Naive thymus-derived CD4-positive, alpha-beta T cell (primary cell): ENCODE results near the gene SCAF1. TPM values are rescaled to one million over a fixed set of nuclear protein-coding genes. Genes with fewer than 3 reads are reported as not detected.
A peak's percentile ranks its signal among the peaks of the same experiment; 100 is the strongest.

Experiments used
- ATAC-seq: fragments of 150-1000 bp; cut with Tn5 transposase; 2 replicates; pipeline ENCODE4 v1.10.0; 2021; ENCODE audit warnings: mild to moderate bottlenecking, moderate library complexity
- CTCF ChIA-PET: fragments of 350-600 bp; sonication (Branson Sonifier 250); formaldehyde crosslinking; loops from one replicate; lab custom pipeline; 2021; ENCODE audit warnings: antibody characterized with exemption; lab: Charles Lee
- POLR2A ChIA-PET: fragments of 350-600 bp; sonication (Branson Sonifier 250); formaldehyde crosslinking; loops from one replicate; lab custom pipeline; 2021; ENCODE audit warnings: antibody characterized with exemption, inconsistent platforms; lab: Charles Lee
- DNase-seq, 9 donors: peaks; one replicate each; pipeline versions ENCODE4 v3.0.0 to v3.0.0-alpha.2; 2020 to 2022; ENCODE audit warnings: mixed read lengths in 1 of 9
- H3K27ac ChIP-seq: one replicate; pipeline ENCODE4 v1.7.0; 2013; ENCODE audit warnings: mild to moderate bottlenecking, low read depth, low read length, moderate library complexity
- H3K27me3 ChIP-seq, 2 donors: one replicate each; pipeline ENCODE4 v1.7.0; 2013; ENCODE audit warnings: low read length in 2 of 2, mild to moderate bottlenecking in 2 of 2, moderate library complexity in 2 of 2; ENCODE audit not compliant: control insufficient read depth in 2 of 2, insufficient read depth in 2 of 2
- H3K36me3 ChIP-seq, 3 experiments: 1 replicate in 2 of 3; 2 replicates in 1 of 3; pipeline ENCODE4 v1.7.0; 2013; ENCODE audit warnings: low read length in 3 of 3, mild to moderate bottlenecking in 3 of 3, moderate library complexity in 1 of 3; ENCODE audit not compliant: insufficient read depth in 3 of 3, control insufficient read depth in 2 of 3
- H3K4me1 ChIP-seq, 2 donors: one replicate each; pipeline ENCODE4 v1.7.0; 2013; ENCODE audit warnings: low read length in 2 of 2, mild to moderate bottlenecking in 2 of 2, moderate library complexity in 1 of 2; ENCODE audit not compliant: control insufficient read depth in 2 of 2, insufficient read depth in 2 of 2
- H3K4me3 ChIP-seq: 2 replicates; pipeline ENCODE4 v1.7.0; 2013; ENCODE audit warnings: mild to moderate bottlenecking, low read length
- H3K9me3 ChIP-seq, 3 experiments: 1 replicate in 2 of 3; 2 replicates in 1 of 3; pipeline ENCODE4 v1.7.0; 2013; ENCODE audit warnings: low read length in 3 of 3; ENCODE audit not compliant: control insufficient read depth in 2 of 3
- H3K27ac Mint-ChIP-seq, 9 donors: one replicate each; pipeline ENCODE4 v1.8.0; 2020 to 2022; ENCODE audit warnings: mixed read lengths in 9 of 9, mild to moderate bottlenecking in 8 of 9, moderate library complexity in 5 of 9, inconsistent platforms in 2 of 9
- H3K27me3 Mint-ChIP-seq, 5 donors: one replicate each; pipeline ENCODE4 v1.8.0; 2021 to 2022; ENCODE audit warnings: mixed read lengths in 5 of 5, mild to moderate bottlenecking in 1 of 5
- H3K36me3 Mint-ChIP-seq, 5 donors: one replicate each; pipeline ENCODE4 v1.8.0; 2020 to 2022; ENCODE audit warnings: mixed read lengths in 5 of 5, mild to moderate bottlenecking in 3 of 5, inconsistent platforms in 1 of 5
- H3K4me1 Mint-ChIP-seq, 7 donors: one replicate each; pipeline ENCODE4 v1.8.0; 2020 to 2022; ENCODE audit warnings: mixed read lengths in 7 of 7, mild to moderate bottlenecking in 3 of 7, inconsistent platforms in 1 of 7
- H3K4me3 Mint-ChIP-seq, 10 donors: one replicate each; pipeline ENCODE4 v1.8.0; 2020 to 2022; ENCODE audit warnings: mild to moderate bottlenecking in 10 of 10, mixed read lengths in 10 of 10, moderate library complexity in 6 of 10, inconsistent platforms in 2 of 10
- H3K9me3 Mint-ChIP-seq, 11 donors: one replicate each; pipeline ENCODE4 v1.8.0; 2020 to 2022; ENCODE audit warnings: mixed read lengths in 11 of 11, mild to moderate bottlenecking in 4 of 11, inconsistent platforms in 1 of 11, moderate library complexity in 1 of 11
- intact Hi-C, 2 donors: fragments of 100-400 bp; cut with micrococcal nuclease; formaldehyde crosslinking; loops; one replicate each; pipeline ENCODE4 v1.15.1; 2023
- polyA plus RNA-seq, 2 donors: library from polyadenylated mRNA; unstranded; fragments of 300-500 nt; fragmentation: Illumina TruSeq; gene quantifications; one replicate each; pipeline ENCODE4 v1.2.3, GENCODE V29; 2021
- total RNA-seq, 6 experiments: library from RNA in 5 of 6; stranded (reverse) in 5 of 6; gene quantifications; 1 replicate in 5 of 6; 2 replicates in 1 of 6; pipeline ENCODE4 v1.2.3 and lab custom pipeline; 2021 to 2026

The SCAF1 gene
- total and polyA plus RNA-seq, 7 experiments from 2014 or later = 1.4 to 74.9 (median 42.0) TPM

- peak overlapping the region; percentile 86 for H3K4me3 ChIP-seq
- no peak for DNase-seq
Measured at GRCh38 chr19:49676136-49676783, 34.3 kb downstream of the SCAF1 start.

GRCh38 chr19:49676784-49677230, 34.8 kb downstream of the SCAF1 start:
- peaks cover 17 to 50% (median 43%) of the 10 kb centered on the region in 7 donors for H3K4me1 Mint-ChIP-seq
- peak overlapping the region; percentile 95 for H3K27ac ChIP-seq
- ChIA-PET POLR2A (interaction anchor here (0.5 to 8.5 kb wide), 23 partner anchors 9 to 233 kb away, joined by 3 to 91 read pairs (median 4); partner anchors contain the start of genes BCL2L12, FLT3LG, IRF3 and NOSIP), CTCF (interaction anchor here (0.7 to 2.7 kb wide), 9 partner anchors 9 to 285 kb away, joined by 3 to 13 read pairs (median 3); no protein-coding TSS in a partner anchor)
- intact Hi-C loops = loop anchor here (1.0 to 10.0 kb wide), 18 partner anchors 12 to 1042 kb away; partner anchors contain the start of genes ALDH16A1 (in 2 of the 2), BCL2L12 (in 2 of the 2), DBP (in 2 of the 2) and IRF3 (in 2 of the 2)
- H3K4me1 ChIP-seq = peaks cover 18 to 23% of the 10 kb centered on the region in 2 donors
- peak overlapping the region; percentile 93 to 100 (median 99) for H3K27ac Mint-ChIP-seq
- ATAC-seq = peak; percentile 87
- H3K36me3 ChIP-seq = peaks cover 2 to 12% (median 3%) of the 10 kb centered on the region in 3 experiments
- H3K4me3 ChIP-seq = peak overlapping the region; percentile 86
- no peaks in the 10 kb centered on the region for H3K27me3 ChIP-seq
- no peaks in the 10 kb centered on the region for H3K9me3 ChIP-seq
- no peaks in the 10 kb centered on the region for H3K27me3 Mint-ChIP-seq
- peak overlapping the region; percentile 91 to 100 (median 98) for H3K4me3 Mint-ChIP-seq
- peak; percentile 84 to 99 (median 97) for DNase-seq
- peaks cover 0 to 3% (median 0%) of the 10 kb centered on the region in 5 donors for H3K36me3 Mint-ChIP-seq
- no peaks in the 10 kb centered on the region for H3K9me3 Mint-ChIP-seq

More at GRCh38 chr19:49676136-49676783, 34.3 kb downstream of the SCAF1 start:
- peak overlapping the region; percentile 91 to 100 (median 98) for H3K4me3 Mint-ChIP-seq
- H3K36me3 Mint-ChIP-seq = peaks cover 0 to 3% (median 0%) of the 10 kb centered on the region in 5 donors
- H3K27ac Mint-ChIP-seq = peak overlapping the region; percentile 93 to 100 (median 99)
- peak; percentile 28 for ATAC-seq
- peaks cover 18 to 23% of the 10 kb centered on the region in 2 donors for H3K4me1 ChIP-seq
- H3K36me3 ChIP-seq = peaks cover 0 to 8% (median 3%) of the 10 kb centered on the region in 3 experiments
- no peaks in the 10 kb centered on the region for H3K27me3 Mint-ChIP-seq
- ChIA-PET CTCF (interaction anchor here (0.7 to 2.7 kb wide), 9 partner anchors 8 to 285 kb away, joined by 3 to 13 read pairs (median 3); no protein-coding TSS in a partner anchor), POLR2A (interaction anchor here (0.5 to 8.5 kb wide), 21 partner anchors 10 to 232 kb away, joined by 3 to 91 read pairs (median 5); partner anchors contain the start of genes BCL2L12, IRF3, NOSIP and PRR12)
- H3K27me3 ChIP-seq = no peaks in the 10 kb centered on the region
- intact Hi-C loops = loop anchor here (1.0 to 10.0 kb wide), 14 partner anchors 11 to 1041 kb away; partner anchors contain the start of genes BCL2L12 (in 2 of the 2), DBP (in 2 of the 2), IRF3 (in 2 of the 2) and AKT1S1 (in 1 of the 2)
- H3K27ac ChIP-seq = peak overlapping the region; percentile 95
- H3K4me1 Mint-ChIP-seq = peaks cover 18 to 50% (median 44%) of the 10 kb centered on the region in 7 donors
- no peaks in the 10 kb centered on the region for H3K9me3 ChIP-seq
- H3K9me3 Mint-ChIP-seq = no peaks in the 10 kb centered on the region

DNA sequence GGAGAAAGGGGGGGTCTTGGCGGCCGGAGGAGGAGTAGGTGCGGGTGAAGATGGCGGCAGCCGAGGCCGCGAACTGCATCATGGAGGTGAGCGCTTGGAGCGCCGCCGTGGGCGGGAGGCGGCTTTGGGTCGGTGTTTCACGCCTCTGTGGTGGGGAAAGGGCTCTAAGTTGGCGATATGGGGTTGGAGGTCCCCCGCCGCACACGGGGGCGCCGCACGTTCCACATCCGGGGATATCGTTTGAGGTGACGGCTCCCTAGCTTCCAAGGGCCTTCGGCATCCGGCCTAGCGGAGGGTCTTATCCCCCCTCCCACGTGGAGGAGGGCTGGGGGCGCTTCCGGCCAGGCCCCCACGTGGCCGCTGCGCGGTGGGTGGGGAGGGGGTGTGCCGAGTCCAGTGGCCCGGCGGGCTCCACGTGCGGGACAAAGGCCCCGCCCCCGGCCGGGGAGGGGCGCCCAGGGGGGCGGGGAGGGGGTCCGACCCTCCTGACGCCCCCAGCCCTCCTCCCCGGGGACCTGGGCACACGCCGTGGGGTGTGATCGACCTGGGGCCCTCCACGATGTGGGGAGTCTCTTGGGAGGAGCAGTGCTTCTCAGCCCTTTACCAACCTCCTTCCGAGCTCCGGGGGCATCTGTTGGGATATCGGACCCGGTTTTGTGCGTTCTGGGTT, 35.4 kb downstream of the SCAF1 start, which contains the start of gene PRMT1:
PRMT1 (plus strand) TSS at position 41 of the 670 bp plus-strand sequence; CDS start at position 51, 10 bp downstream.
- ChIA-PET CTCF (interaction anchor here (0.6 to 2.2 kb wide), 13 partner anchors 13 to 285 kb away, joined by 3 to 12 read pairs (median 4); partner anchors contain the start of genes CPT1C, FLT3LG and SCAF1), POLR2A (interaction anchor here (0.6 to 8.5 kb wide), 23 partner anchors 9 to 840 kb away, joined by 3 to 91 read pairs (median 4); partner anchors contain the start of genes ALDH16A1, BCL2L12, FLT3LG and IRF3)
- Mint-ChIP-seq H3K27ac (peak within 1 kb of the TSS; percentile 93 to 100 (median 99)), H3K4me1 (peaks cover 12 to 45% (median 37%) of the 10 kb centered on the region in 7 donors), H3K9me3 (no peaks in the 10 kb centered on the region), H3K36me3 (peaks cover 0 to 5% (median 0%) of the 10 kb centered on the region in 5 donors), H3K4me3 (peak within 1 kb of the TSS; percentile 91 to 100 (median 98)), H3K27me3 (no peaks in the 10 kb centered on the region)
- H3K27ac ChIP-seq = peak within 1 kb of the TSS; percentile 95
- ATAC-seq (no peak), DNase-seq (peak in 5 of 9 donors; percentile 61 to 75 (median 70))
- H3K9me3 ChIP-seq = no peaks in the 10 kb centered on the region
- H3K36me3 ChIP-seq = peaks cover 3 to 17% (median 7%) of the 10 kb centered on the region in 3 experiments
- intact Hi-C loops = loop anchor here (1.0 to 10.0 kb wide), 13 partner anchors 37 to 1043 kb away; partner anchors contain the start of genes DBP (in 2 of the 2), AKT1S1 (in 1 of the 2), ALDH16A1 (in 1 of the 2) and AP2A1 (in 1 of the 2)
- H3K4me3 ChIP-seq = peak within 1 kb of the TSS; percentile 86
- H3K4me1 ChIP-seq = peaks cover 18 to 23% of the 10 kb centered on the region in 2 donors
- H3K27me3 ChIP-seq = no peaks in the 10 kb centered on the region

DNA sequence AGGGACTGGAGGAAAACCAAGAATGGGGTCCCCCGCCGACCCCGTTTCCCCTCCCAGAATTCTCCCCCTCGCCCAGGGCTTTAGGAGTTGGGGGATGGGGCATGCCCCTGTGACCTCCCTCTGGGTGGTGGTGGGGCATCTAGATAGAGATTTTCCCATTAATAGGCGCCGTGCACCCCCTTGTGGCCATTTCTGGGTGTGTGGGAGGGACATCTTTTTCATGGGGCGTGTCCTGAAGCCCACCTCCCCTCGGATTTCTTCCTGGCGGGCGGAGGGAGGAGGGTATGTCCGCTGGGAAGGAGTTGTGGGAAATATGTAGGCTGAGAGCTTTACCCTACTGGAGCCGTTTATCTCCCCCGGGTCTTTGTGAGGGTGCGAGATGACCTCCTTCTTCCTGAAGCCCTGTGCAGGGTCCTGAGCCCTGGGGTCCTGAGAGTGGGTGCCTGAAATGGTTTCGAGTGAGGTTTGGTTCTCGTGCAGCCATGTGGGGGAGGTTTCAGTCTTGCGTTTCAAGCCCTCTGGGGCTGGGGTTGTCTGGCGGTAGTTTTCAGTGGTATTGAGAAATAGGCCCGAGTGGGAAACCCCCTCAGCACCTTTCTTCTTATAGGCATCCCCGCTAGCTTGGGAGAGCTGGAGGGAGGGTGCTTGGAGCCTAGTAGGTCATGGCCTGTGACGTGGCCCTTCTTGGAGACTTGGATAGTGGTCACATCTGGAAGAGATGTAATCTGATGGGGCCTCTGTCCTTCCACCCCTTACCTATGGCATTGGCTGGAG, 36.1 kb downstream of the SCAF1 start:
- Mint-ChIP-seq H3K9me3 (no peaks in the 10 kb centered on the region), H3K27me3 (no peaks in the 10 kb centered on the region), H3K27ac (peak overlapping the region; percentile 83 to 97 (median 94)), H3K4me3 (peak overlapping the region; percentile 84 to 100 (median 92)), H3K36me3 (peaks cover 0 to 7% (median 0%) of the 10 kb centered on the region in 5 donors), H3K4me1 (peaks cover 10 to 43% (median 36%) of the 10 kb centered on the region in 7 donors)
- intact Hi-C loops = loop anchor here (1.0 to 10.0 kb wide), 19 partner anchors 38 to 1043 kb away; partner anchors contain the start of genes DBP (in 2 of the 2), FLT3LG (in 2 of the 2), AKT1S1 (in 1 of the 2) and ALDH16A1 (in 1 of the 2)
- Histone ChIP-seq H3K36me3 (peaks cover 3 to 23% (median 8%) of the 10 kb centered on the region in 3 experiments), H3K27me3 (no peaks in the 10 kb centered on the region), H3K27ac (peak overlapping the region; percentile 95), H3K9me3 (no peaks in the 10 kb centered on the region), H3K4me1 (peaks cover 18 to 23% of the 10 kb centered on the region in 2 donors), H3K4me3 (peak overlapping the region; percentile 86)
- ChIA-PET CTCF (interaction anchor here (0.6 to 2.2 kb wide), 19 partner anchors 13 to 452 kb away, joined by 3 to 12 read pairs (median 4); partner anchors contain the start of genes CPT1C, FLT3LG and SCAF1), POLR2A (interaction anchor here (0.6 to 8.5 kb wide), 17 partner anchors 11 to 841 kb away, joined by 3 to 91 read pairs (median 4); partner anchors contain the start of genes ADM5, ALDH16A1, BCL2L12 and FLT3LG)
- DNase-seq (peak; percentile 68 to 87 (median 81)), ATAC-seq (peak; percentile 19)
